BE2C (cell line): ENCODE results near the gene NOS3.
A peak's percentile ranks its signal among the peaks of the same experiment; 100 is the strongest.

Source experiments
- DNase-seq: peaks from one replicate; pipeline ENCODE4 v3.0.0-alpha.2; 2020
- H3K27me3 ChIP-seq: fragments of 250-450 bp; sonication (Bioruptor Pico); 2 replicates; pipeline ENCODE4 v1.5.1; 2020; ENCODE audit warnings: mild to moderate bottlenecking
- H3K36me3 ChIP-seq: fragments of 250-450 bp; sonication (Bioruptor Pico); 2 replicates; pipeline ENCODE4 v1.5.1; 2020; ENCODE audit warnings: mild to moderate bottlenecking
- H3K4me1 ChIP-seq: fragments of 250-450 bp; sonication (Bioruptor Pico); 2 replicates; pipeline ENCODE4 v1.5.1; 2020
- H3K4me3 ChIP-seq: 2 replicates; pipeline ENCODE4 v1.5.1; 2011; ENCODE audit warnings: low read depth, low read length
- H3K9me3 ChIP-seq: fragments of 250-450 bp; sonication (Bioruptor Pico); 2 replicates; pipeline ENCODE4 v1.5.1; 2020
- CTCF ChIP-seq: IDR thresholded peaks from 2 replicates; pipeline ENCODE4 v1.5.1; 2012; ENCODE audit warnings: mild to moderate bottlenecking, low read depth, low read length

The NOS3 gene

GRCh38 chr7:151063212-151063561 is 72.4 kb downstream of the NOS3 start:
- no peak for TF ChIP-seq CTCF
- Histone ChIP-seq H3K27me3 (no peaks in the 10 kb centered on the region), H3K4me1 (peaks cover 19% of the 10 kb centered on the region), H3K9me3 (no peaks in the 10 kb centered on the region), H3K4me3 (peak overlapping the region; percentile 94), H3K36me3 (peaks cover 48% of the 10 kb centered on the region)
- DNase-seq = no peak
